COLO668 (cell line): ENCODE measurements around the gene VWA7.
A peak's percentile ranks its signal among the peaks of the same experiment; 100 is the strongest.
"Not testable (repeated sequence)": the region's sequence is repeated elsewhere in the genome, so short reads cannot be mapped to it uniquely, and the experiment has no call there.

Experiments used
- DNase-seq: peaks from one replicate; lab custom pipeline; 2025; ENCODE audit not compliant: unreplicated experiment; lab: John Stamatoyannopoulos, UW

Gene VWA7

GRCh38 chr6:31776989-31777666 lies at the start of gene VWA7:
Gene VWA7 (minus strand): TSS chr6:31777328. CDS start chr6:31776779, 549 bp downstream.
- DNase-seq, result peak; percentile 80

GRCh38 chr6:31826793-31827285 lies 49.7 kb upstream of the VWA7 start:
- DNase-seq, result no peak

GRCh38 chr6:31825553-31825952 lies 48.4 kb upstream of the VWA7 start:
- DNase-seq, result no peak

- not testable (repeated sequence) for DNase-seq
These were observed 46.6 kb upstream of the VWA7 start for GRCh38 chr6:31823592-31824196.

- peak; percentile 21 for DNase-seq
These were observed 45.1 kb upstream of the VWA7 start for GRCh38 chr6:31822036-31822821.

- peak; percentile 38 for DNase-seq
These were observed 44.3 kb upstream of the VWA7 start for GRCh38 chr6:31821301-31822035.

- DNase-seq, result not testable (repeated sequence)
These were observed 43.3 kb upstream of the VWA7 start for GRCh38 chr6:31820399-31820798.

- no peak for DNase-seq
These were observed 42.8 kb upstream of the VWA7 start for GRCh38 chr6:31819871-31820299.

- not testable (repeated sequence) for DNase-seq
These were observed 40.9 kb upstream of the VWA7 start for GRCh38 chr6:31817929-31818511.

GRCh38 chr6:31817133-31817928 lies 40.2 kb upstream of the VWA7 start:
- DNase-seq, result not testable (repeated sequence)

GRCh38 chr6:31815025-31815838 lies 38.1 kb upstream of the VWA7 start, which contains the start of the genes HSPA1A and HSPA1L:
Gene HSPA1A (plus strand): TSS chr6:31815543. CDS start chr6:31815757, 214 bp downstream.
Gene HSPA1L (minus strand): TSS chr6:31815283. CDS start chr6:31811972, 3,311 bp downstream.
- peak; percentile 81 for DNase-seq

GRCh38 chr6:31814677-31815024 lies 37.5 kb upstream of the VWA7 start:
- DNase-seq, result peak; percentile 84

GRCh38 chr6:31813465-31813849 lies 36.3 kb upstream of the VWA7 start:
- no peak for DNase-seq

GRCh38 chr6:31811645-31812044 lies 34.5 kb upstream of the VWA7 start:
- no peak for DNase-seq

- not testable (repeated sequence) for DNase-seq
These were observed 31.5 kb upstream of the VWA7 start for GRCh38 chr6:31808599-31808998.

- peak; percentile 94 for DNase-seq
These were observed 29.5 kb upstream of the VWA7 start, which contains the start of gene LSM2 for GRCh38 chr6:31806470-31807272. Gene LSM2 (minus strand): TSS chr6:31806966. CDS start chr6:31806757, 209 bp downstream.

GRCh38 chr6:31805939-31806469 lies 28.9 kb upstream of the VWA7 start:
- no peak for DNase-seq
